ENCODE measurements around the gene COL27A1.

Gene COL27A1

GRCh38 chr9:114261026-114261425 is 105.7 kb downstream of the COL27A1 start:
- no peak overlapping the region for H3K4me3 ChIP-seq (ENCODE audit: low read depth, low read length)
- TF ChIP-seq, protein P1, sequence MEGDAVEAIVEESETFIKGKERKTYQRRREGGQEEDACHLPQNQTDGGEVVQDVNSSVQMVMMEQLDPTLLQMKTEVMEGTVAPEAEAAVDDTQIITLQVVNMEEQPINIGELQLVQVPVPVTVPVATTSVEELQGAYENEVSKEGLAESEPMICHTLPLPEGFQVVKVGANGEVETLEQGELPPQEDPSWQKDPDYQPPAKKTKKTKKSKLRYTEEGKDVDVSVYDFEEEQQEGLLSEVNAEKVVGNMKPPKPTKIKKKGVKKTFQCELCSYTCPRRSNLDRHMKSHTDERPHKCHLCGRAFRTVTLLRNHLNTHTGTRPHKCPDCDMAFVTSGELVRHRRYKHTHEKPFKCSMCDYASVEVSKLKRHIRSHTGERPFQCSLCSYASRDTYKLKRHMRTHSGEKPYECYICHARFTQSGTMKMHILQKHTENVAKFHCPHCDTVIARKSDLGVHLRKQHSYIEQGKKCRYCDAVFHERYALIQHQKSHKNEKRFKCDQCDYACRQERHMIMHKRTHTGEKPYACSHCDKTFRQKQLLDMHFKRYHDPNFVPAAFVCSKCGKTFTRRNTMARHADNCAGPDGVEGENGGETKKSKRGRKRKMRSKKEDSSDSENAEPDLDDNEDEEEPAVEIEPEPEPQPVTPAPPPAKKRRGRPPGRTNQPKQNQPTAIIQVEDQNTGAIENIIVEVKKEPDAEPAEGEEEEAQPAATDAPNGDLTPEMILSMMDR (IDR thresholded peaks at IDR 0.05; ENCODE audit: low read depth, low read length) = no peak
- TF ChIP-seq POLR2A (IDR thresholded peaks at IDR 0.05; ENCODE audit: extremely low read depth, insufficient read length) = no peak
- no peak for TF ChIP-seq MYC (IDR thresholded peaks at IDR 0.05; ENCODE audit: low read depth, low read length)
- no peak for DNase-seq (ENCODE audit: low read depth)

- TF ChIP-seq MYC (IDR thresholded peaks at IDR 0.05; ENCODE audit: low read depth, low read length) (no peak), POLR2A (IDR thresholded peaks at IDR 0.05; ENCODE audit: extremely low read depth, insufficient read length) (no peak)
- TF ChIP-seq, protein P2, sequence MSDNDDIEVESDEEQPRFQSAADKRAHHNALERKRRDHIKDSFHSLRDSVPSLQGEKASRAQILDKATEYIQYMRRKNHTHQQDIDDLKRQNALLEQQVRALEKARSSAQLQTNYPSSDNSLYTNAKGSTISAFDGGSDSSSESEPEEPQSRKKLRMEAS (IDR thresholded peaks at IDR 0.05; ENCODE audit: low read depth, low read length) = no peak
- TF ChIP-seq, protein P1 (IDR thresholded peaks at IDR 0.05; ENCODE audit: low read depth, low read length) = no peak
- H3K4me3 ChIP-seq (ENCODE audit: low read depth, low read length) = no peak overlapping the region
- no peak for DNase-seq (ENCODE audit: low read depth)
Measured at GRCh38 chr9:114261987-114262386, 106.7 kb downstream of the COL27A1 start.

DNA sequence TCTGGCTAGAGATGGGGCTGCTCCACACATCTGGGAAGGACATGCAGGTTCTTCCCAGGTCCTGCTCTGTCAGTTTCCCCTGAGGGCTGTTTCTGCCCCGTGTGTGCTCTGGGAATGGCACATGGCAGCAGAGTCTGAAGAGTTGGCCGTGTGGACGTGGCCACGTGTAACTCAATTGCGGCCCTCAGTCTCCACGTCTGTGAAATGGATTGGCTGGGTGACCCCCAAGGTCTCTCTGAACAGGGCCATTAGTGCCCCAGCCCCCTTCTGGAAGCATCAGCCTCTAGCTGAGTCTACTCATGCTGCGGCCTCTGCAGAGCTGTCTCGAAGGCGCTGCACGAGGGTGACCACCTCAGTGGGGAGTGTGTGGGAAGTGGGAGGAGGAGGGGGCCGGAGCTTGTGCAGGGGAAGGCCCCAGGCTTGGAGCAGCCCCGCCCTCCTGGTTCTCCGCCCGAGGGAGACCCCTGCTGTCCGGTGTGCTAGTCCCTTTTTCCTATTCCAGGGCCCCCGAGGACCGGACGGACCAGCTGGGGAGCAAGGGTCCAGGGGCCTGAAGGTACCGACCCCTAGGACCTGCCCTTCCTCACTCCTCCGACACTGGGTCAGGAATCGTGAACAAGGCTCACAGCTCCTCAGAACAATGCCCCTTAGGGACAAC is 108.6 kb downstream of the COL27A1 start:
- no peak for DNase-seq (ENCODE audit: low read depth)
- TF ChIP-seq, protein P1 (IDR thresholded peaks at IDR 0.05; ENCODE audit: low read depth, low read length) = no peak
- TF ChIP-seq, protein P2 (IDR thresholded peaks at IDR 0.05; ENCODE audit: low read depth, low read length) = no peak
- no peak for TF ChIP-seq POLR2A (IDR thresholded peaks at IDR 0.05; ENCODE audit: extremely low read depth, insufficient read length)
- no peak for TF ChIP-seq MYC (IDR thresholded peaks at IDR 0.05; ENCODE audit: low read depth, low read length)
- H3K4me3 ChIP-seq (ENCODE audit: low read depth, low read length) = no peak overlapping the region

DNA sequence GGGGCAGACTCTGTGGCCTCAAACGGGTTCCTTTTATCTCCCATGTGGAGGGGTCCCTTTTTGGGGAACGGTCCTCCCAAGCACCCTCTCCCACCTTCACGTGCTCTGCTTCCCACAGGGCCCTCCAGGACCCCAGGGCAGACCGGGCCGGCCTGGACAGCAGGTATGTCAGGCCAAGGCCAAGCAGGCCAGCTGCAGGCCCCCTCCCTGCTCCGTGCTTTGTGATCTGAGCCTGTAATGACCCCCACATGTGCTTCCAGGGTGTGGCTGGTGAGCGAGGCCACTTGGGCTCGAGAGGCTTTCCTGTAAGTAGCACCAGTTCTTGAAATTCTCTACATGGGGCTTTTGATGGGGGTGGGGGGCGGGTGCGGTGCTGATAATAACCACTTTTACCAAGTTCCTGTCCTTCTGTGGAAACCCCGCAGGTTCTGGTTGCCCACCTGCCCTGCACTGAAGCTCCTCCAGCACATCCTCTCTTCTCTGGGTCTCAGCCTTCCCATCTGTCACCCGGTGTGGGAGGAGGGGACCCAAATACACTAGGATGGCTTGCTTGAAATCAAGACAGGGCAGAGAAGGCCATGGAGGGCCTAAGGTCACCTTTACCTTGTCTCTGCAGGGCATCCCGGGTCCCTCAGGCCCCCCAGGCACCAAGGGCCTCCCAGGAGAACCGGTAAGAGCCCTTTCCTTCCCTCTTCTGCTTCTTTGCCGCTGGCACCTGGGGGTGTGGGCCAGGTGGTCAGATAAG is 109.6 kb downstream of the COL27A1 start:
- TF ChIP-seq POLR2A (IDR thresholded peaks at IDR 0.05; ENCODE audit: extremely low read depth, insufficient read length) = no peak
- no peak for TF ChIP-seq MYC (IDR thresholded peaks at IDR 0.05; ENCODE audit: low read depth, low read length)
- TF ChIP-seq, protein P1 (IDR thresholded peaks at IDR 0.05; ENCODE audit: low read depth, low read length) = no peak
- TF ChIP-seq, protein P2 (IDR thresholded peaks at IDR 0.05; ENCODE audit: low read depth, low read length) = no peak
- H3K4me3 ChIP-seq (ENCODE audit: low read depth, low read length) = no peak overlapping the region
- DNase-seq (ENCODE audit: low read depth) = no peak

- H3K4me3 ChIP-seq (ENCODE audit: low read depth, low read length) = no peak overlapping the region
- DNase-seq (ENCODE audit: low read depth) = peak; percentile 54
- TF ChIP-seq POLR2A (IDR thresholded peaks at IDR 0.05; ENCODE audit: extremely low read depth, insufficient read length) = no peak
- TF ChIP-seq, protein P1 (IDR thresholded peaks at IDR 0.05; ENCODE audit: low read depth, low read length) = no peak
- TF ChIP-seq, protein P2 (IDR thresholded peaks at IDR 0.05; ENCODE audit: low read depth, low read length) = no peak
- no peak for TF ChIP-seq MYC (IDR thresholded peaks at IDR 0.05; ENCODE audit: low read depth, low read length)
Measured at GRCh38 chr9:114266969-114267368, 111.6 kb downstream of the COL27A1 start.

All from NB4 (cell line).